Stimulated activated naive CD8-positive, alpha-beta T cell treated with anti-CD3 and anti-CD28 coated beads, Interleukin-15, amount 100 ng/mL, for 72 hours (primary cell): ENCODE data around the gene RIMBP2.
"Not testable (repeated sequence)": the region's sequence is repeated elsewhere in the genome, so short reads cannot be mapped to it uniquely, and the experiment has no call there.

ENCODE experiments used
- ATAC-seq: fragments of 150-1000 bp; cut with Tn5 transposase; 2 replicates; pipeline ENCODE4 v1.10.0; 2021; ENCODE audit warnings: mild to moderate bottlenecking, moderate library complexity
- DNase-seq, 2 donors: peaks; one replicate each; pipeline ENCODE4 v3.0.0; 2021 to 2022
- H3K27ac Mint-ChIP-seq, 2 donors: one replicate each; pipeline ENCODE4 v1.8.0; 2022; ENCODE audit warnings: mild to moderate bottlenecking in 2 of 2, mixed read lengths in 2 of 2, moderate library complexity in 2 of 2
- H3K27me3 Mint-ChIP-seq: one replicate; pipeline ENCODE4 v1.8.0; 2022; ENCODE audit warnings: mixed read lengths
- H3K4me1 Mint-ChIP-seq: one replicate; pipeline ENCODE4 v1.8.0; 2022; ENCODE audit warnings: mild to moderate bottlenecking, mixed read lengths
- H3K4me3 Mint-ChIP-seq, 2 donors: one replicate each; pipeline ENCODE4 v1.8.0; 2022; ENCODE audit warnings: mild to moderate bottlenecking in 2 of 2, mixed read lengths in 2 of 2, moderate library complexity in 1 of 2
- H3K9me3 Mint-ChIP-seq, 2 donors: one replicate each; pipeline ENCODE4 v1.8.0; 2022; ENCODE audit warnings: mixed read lengths in 2 of 2

The RIMBP2 gene

DNA sequence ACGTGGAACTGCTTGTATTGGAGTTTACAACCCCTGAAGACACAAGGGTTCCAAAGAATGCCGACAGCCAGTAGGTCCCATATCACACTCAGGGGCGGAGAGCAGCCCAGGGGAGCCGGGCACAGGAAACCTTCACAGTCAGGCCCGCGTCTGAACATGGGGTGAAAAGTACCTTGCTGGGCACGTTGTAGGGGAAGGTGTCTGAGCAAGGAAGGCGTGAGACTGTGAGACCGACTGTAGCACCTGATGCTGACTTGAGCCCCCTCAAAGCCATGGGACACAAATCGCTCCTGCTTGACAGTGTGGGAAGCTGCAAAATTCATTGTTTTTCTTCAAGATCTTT is 14.7 kb downstream of the RIMBP2 start:
- no peak for ATAC-seq
- no peaks in the 10 kb centered on the region for H3K4me1 Mint-ChIP-seq

DNA sequence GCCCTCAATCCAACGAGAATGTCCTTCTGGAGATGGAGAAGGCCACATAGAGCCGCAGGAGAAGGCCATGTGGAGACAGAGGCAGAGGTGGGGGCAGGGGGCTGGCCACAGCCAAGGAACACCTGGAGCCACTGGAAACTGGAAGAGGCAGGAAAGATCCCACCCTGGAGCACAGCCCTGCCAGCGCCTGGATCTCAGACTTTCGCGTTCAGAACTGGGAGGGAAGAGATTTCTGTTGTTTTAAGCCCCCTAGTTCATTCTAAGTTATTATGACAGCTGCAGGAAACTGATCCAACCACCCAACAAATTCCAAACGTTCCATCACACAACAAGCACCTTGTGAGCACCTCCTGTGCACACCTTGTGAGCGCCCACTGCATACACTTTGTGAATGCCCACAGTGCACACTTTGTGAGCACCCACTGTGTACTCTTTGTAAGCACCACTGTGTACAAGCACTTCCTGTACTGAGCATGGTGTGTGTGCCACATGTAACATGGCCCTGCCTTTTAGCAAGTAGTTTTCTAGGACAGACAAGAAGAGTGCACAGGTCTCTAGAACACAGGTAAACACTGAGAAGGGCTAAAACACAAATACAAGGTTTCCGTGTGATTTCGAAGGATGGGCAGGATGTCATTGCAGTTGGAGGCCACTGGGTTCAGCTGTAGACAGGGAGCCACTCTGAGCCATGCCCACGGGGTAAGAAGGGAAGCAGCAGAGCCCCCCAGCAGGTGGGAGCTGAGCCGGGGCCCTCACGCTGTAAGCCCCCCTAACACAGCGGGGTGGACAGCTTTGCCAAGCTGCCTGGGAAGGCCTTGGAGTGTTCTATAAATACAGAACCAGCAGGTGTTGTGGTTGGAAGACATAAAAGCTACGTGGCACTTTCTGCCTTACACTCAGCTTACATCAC is 15.4 kb downstream of the RIMBP2 start:
- ATAC-seq (no peak), DNase-seq (no peak)
- Mint-ChIP-seq H3K9me3 (no peaks in the 10 kb centered on the region), H3K27ac (no peak overlapping the region), H3K4me3 (no peak overlapping the region), H3K27me3 (peaks cover 28% of the 10 kb centered on the region), H3K4me1 (no peaks in the 10 kb centered on the region)

More for the DNA sequence above, 14.7 kb downstream of the RIMBP2 start:
- Mint-ChIP-seq H3K4me3 (no peak overlapping the region), H3K27me3 (peaks cover 25% of the 10 kb centered on the region), H3K27ac (no peak overlapping the region), H3K9me3 (no peaks in the 10 kb centered on the region)
- DNase-seq, result no peak

DNA sequence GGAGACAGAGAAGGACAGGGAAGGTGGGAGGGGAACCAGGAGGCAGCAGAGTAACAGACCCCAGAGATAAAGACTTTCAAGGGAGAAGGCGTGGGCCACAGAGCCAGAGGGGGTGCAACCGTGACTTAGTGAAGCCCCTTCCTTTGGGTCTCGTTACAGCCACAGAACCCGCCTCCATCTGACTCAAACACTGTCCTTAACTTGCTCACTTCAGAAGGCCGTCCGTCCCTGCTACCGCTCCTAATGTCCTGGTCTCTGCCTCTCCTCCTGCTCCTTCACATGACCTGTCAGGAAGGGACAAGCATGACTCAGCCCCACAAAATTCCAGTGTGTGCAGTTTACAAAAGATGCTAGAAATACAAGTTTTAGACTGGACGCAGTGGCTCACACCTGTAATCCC is 18.0 kb downstream of the RIMBP2 start:
- no peak overlapping the region for H3K4me3 Mint-ChIP-seq
- H3K27me3 Mint-ChIP-seq, result peaks cover 28% of the 10 kb centered on the region
- DNase-seq (no peak), ATAC-seq (no peak)
- no peaks in the 10 kb centered on the region for H3K4me1 Mint-ChIP-seq
- no peak overlapping the region for H3K27ac Mint-ChIP-seq
- H3K9me3 Mint-ChIP-seq, result no peaks in the 10 kb centered on the region

DNA sequence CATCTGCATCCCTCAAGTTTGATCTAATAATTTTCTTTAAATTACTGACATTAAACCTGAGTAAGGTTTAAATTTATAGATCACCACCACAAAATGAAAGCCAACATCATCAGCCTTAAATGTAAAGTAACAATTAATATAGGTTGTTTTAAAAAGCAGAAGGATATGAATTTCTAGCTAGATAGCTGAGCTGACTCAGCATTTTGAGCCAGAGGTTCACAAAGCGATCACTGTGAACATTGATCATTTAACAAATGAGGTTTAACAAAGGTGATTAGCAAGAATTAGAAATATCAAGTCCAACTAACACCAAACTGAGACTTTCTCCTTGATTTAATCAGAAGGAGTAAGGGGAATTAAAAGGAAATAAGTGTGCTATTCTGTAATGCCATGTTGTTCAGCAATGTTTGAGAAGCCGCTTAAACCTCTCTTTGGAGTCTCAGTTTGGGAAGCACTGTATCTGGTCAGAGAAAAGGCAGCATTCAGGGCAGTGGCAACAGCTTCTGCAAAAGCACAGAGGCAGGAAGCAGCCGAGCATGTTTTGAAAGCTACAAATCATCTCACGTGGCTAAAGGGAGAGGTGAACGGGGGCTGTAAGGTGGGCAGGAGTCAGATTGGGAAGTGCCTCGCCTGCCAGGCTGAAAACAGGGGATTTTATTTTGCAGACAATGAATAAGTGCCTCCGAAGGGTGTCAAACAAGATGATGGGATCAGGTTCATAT is 19.6 kb downstream of the RIMBP2 start:
- no peaks in the 10 kb centered on the region for H3K4me1 Mint-ChIP-seq
- H3K4me3 Mint-ChIP-seq, result no peak overlapping the region
- H3K27me3 Mint-ChIP-seq, result peaks cover 28% of the 10 kb centered on the region
- no peak for ATAC-seq
- no peaks in the 10 kb centered on the region for H3K9me3 Mint-ChIP-seq
- peak overlapping the region in 1 of 2 donors; percentile 14 for H3K27ac Mint-ChIP-seq
- no peak for DNase-seq

DNA sequence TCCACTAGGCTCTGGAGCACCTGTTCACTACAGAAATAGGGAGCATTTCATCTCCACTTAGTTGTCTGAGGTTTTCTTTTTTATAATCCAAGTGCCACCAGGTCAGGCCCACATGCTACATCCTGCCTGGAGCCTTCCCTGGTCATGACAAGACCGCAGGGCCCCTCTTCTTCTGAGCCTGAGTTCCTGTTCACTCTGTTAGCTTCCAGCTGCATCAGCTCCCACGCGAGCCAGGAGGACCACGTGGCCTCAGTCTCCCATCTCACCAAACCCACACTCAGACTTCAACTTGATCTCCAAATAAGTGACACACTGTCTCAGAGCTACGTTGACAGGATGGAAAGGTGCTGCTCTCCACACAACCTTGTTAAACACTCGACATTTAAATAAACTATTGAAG is 21.0 kb downstream of the RIMBP2 start:
- Mint-ChIP-seq H3K4me3 (no peak overlapping the region), H3K4me1 (no peaks in the 10 kb centered on the region), H3K9me3 (no peaks in the 10 kb centered on the region), H3K27ac (no peak overlapping the region), H3K27me3 (peaks cover 28% of the 10 kb centered on the region)
- DNase-seq (no peak), ATAC-seq (no peak)

DNA sequence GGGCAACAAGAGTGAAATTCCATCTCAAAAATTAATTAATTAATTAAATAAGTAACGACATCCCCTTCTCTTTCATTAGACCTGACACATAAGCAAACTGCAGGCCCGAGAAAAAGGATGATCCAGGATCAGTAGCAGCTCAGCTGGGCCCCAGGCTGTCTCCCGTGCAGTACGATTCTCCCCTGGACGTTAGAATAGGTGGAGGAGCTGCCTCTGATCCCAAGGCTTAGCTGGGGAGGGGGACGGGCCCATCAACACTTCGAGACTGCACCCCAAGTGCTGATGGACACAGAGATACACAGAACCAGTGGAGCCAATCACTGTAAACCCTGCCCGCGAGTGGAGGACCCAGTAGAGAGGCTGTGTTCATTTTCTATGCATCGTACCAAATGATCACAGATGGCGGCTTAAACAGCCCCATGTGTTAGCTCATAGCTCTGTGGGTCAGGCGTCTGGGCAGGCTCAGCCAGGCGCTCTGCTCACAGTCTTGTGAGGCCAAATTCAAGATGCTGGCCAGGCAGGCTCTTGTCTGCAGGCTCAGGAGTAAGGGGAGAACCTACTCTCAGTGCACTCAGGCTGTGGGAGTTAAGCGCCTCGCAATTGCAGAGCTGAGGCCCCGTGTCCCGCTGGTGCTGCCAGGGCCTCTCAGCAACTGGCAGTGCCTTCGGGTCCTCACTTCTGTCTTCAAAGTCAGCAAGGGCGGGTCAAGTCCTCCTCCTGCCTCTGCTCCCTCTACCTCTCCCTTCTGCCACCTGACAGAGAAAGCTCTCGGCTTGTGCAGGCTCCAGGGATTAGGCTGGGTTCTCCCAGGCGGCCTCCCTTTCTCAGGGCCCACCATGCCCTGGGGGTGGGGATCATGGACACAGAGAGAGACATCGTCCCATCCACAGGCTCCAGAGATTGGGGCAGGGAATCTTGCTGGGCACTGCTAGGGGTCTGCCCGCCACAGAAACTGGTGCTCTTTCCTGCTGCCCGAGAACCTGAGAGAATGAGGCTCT is 26.4 kb downstream of the RIMBP2 start:
- Mint-ChIP-seq H3K4me1 (no peaks in the 10 kb centered on the region), H3K9me3 (no peaks in the 10 kb centered on the region), H3K4me3 (no peak overlapping the region), H3K27ac (no peak overlapping the region), H3K27me3 (peaks cover 39% of the 10 kb centered on the region)
- DNase-seq (no peak), ATAC-seq (no peak)

DNA sequence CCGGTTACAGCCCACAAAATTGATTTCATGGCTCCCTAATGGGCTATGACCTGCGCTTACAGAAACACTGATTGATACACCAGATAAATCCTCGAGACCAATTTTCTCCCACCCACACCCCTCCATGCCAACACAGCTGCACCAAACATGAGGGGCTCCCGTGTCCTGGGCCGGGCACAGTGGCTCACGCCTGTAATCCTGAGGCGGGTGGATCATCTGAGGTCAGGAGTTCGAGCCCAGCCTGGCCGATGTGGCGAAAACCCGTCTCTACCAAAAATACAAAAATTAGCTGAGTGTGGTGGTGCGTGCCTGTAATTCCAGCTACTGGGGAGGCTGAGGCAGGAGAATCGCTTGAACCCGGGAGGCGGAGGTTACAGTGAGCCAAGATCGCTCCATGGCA is 27.1 kb downstream of the RIMBP2 start:
- not testable (repeated sequence) for H3K9me3 Mint-ChIP-seq, DNase-seq, ATAC-seq, H3K27ac Mint-ChIP-seq, H3K4me3 Mint-ChIP-seq, H3K4me1 Mint-ChIP-seq
- H3K27me3 Mint-ChIP-seq, result peaks cover 41% of the 10 kb centered on the region

DNA sequence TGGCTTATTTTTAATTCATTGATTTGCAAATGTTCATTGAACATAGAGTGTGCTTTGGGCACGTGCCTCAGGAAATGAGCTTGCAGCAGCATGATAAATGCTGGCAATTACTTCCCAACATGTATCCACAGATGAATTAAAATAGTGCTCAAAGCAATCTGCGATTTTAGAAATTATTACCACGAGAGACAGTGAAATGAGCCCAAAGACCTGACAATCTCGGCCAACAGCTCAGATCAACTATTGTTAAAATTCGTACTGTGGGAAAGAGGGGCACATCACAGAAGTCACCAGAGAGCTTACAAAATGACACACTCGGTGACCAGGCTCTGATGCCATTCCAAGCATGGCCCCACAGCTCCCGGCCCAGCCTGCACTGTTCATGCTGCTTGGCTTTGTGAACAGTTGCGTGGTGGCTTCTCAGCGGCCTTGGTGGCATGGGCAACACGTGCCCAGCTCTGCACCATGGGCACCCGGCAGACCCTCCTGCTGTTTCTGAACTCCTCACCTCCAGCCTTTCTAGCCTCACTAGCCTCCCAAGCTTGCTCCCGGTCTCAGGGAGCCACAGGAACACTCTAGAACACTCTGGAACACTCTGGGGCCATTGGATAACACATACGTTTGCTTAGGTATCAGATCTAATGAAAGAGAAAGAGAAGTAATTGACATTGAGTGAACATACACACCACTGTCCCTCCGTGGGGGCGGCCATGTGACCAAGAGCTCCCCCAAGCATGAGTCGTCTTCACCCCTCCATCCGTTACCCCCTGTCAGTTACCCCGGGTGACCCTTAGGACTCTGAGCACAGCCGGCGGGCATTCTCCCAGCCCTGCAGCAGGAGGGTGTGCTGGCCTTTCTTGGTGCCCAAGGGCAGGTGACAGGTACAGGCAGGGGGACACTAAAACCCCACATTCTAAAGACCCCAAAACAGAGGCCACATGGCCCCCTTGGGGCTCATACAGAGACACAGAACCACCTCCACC is 28.0 kb downstream of the RIMBP2 start:
- H3K4me3 Mint-ChIP-seq, result no peak overlapping the region
- no peaks in the 10 kb centered on the region for H3K9me3 Mint-ChIP-seq
- no peak overlapping the region for H3K27ac Mint-ChIP-seq
- H3K4me1 Mint-ChIP-seq, result no peaks in the 10 kb centered on the region
- H3K27me3 Mint-ChIP-seq, result peaks cover 44% of the 10 kb centered on the region
- DNase-seq, result no peak
- no peak for ATAC-seq

DNA sequence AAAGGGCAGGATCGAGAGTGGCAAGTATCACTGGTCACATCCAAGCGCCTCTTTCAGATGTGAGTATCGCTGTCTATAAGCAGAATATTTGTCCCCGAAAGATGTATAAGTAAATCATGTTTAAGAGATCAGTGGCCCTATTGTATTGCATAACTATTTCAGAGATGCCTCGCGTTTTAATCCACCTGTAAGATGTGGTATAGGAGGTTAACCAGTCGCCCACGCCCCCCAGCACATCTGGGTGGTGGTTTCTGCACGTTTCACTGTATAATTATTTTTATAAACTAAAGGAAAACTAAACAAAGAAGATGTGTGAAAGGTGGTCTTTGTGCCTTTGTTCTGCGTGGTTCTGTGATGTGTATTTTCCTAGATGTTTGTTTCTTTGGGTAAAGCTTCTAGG is 28.9 kb downstream of the RIMBP2 start:
- no peaks in the 10 kb centered on the region for H3K4me1 Mint-ChIP-seq
- H3K27ac Mint-ChIP-seq, result no peak overlapping the region
- H3K4me3 Mint-ChIP-seq, result no peak overlapping the region
- DNase-seq (no peak), ATAC-seq (no peak)
- peaks cover 53% of the 10 kb centered on the region for H3K27me3 Mint-ChIP-seq
- H3K9me3 Mint-ChIP-seq, result no peaks in the 10 kb centered on the region

DNA sequence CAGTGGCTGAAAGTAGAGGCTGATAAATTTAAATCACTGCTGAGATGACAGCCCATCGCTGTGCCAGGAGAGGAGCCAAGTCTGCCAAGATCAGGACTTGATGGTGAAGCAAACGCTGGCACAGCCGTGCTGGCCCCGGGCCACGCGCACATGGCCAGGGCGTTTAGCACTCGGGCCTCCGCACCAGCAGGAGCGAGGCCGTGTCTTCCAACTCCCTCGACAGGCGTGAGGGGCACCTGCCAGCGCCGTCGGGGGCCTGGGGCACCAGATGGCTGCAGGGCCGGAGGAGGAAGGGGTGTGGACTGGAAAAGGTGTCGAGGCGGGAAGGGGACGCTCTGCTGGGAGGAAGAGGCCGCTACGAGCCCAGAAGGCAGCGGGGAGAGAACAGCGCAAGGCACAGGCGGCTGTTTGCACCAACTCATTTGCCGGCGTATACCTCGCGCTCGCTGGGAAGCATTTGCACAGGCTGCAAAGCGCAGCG is 29.5 kb downstream of the RIMBP2 start:
- ATAC-seq (no peak), DNase-seq (no peak)
- no peak overlapping the region for H3K4me3 Mint-ChIP-seq
- peak overlapping the region in 1 of 2 donors; percentile 81 for H3K27ac Mint-ChIP-seq
- H3K4me1 Mint-ChIP-seq, result no peaks in the 10 kb centered on the region
- peaks cover 55% of the 10 kb centered on the region for H3K27me3 Mint-ChIP-seq
- H3K9me3 Mint-ChIP-seq, result no peaks in the 10 kb centered on the region

DNA sequence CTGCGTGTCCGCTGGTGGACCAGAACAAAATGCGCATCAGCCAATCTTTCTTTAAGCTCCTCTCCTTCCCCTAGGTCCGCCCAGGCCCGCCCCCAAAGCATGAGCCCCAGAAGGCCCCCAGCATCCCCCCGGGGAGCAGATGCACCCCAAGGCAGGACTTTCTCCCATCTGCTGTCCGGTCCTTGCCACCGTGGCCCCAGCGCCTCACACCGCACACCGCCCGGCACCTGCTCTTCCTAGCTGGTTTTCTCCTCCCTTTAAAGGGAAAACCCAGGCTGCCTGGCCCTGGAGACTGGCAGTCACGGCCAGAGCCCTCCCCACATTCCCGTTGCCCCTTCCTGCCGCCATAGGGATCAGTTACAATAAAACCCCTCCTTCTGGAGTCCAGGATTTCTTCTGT is 30.2 kb downstream of the RIMBP2 start:
- H3K27ac Mint-ChIP-seq, result peak overlapping the region in 1 of 2 donors; percentile 81
- no peaks in the 10 kb centered on the region for H3K4me1 Mint-ChIP-seq
- DNase-seq (no peak), ATAC-seq (no peak)
- no peak overlapping the region for H3K4me3 Mint-ChIP-seq
- H3K9me3 Mint-ChIP-seq, result no peaks in the 10 kb centered on the region
- peaks cover 55% of the 10 kb centered on the region for H3K27me3 Mint-ChIP-seq

DNA sequence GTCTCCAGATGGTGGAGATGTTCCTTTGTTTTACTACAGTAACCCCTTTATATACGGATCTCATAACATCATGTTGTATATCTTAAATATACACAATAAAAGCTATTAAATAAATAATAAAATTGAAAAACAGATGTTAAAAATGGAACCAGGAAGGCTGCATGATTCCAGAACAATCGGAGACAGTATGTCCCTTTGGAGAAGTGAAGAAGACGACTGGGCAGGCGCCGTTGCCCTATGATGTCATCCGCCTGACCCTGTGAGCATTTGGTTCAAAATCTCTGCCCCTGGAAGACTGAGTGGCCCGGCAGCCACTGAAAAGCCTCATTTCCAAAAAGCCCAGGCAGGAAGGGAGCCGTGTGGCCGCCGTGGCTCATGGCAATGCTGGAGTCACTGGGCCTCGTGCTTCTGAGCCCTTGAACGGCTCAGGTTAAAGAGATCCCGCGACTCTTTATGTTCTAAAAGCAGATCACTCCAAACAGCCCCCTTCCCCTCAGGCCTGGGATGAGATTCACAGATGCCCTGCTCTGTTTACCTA is 30.8 kb downstream of the RIMBP2 start:
- DNase-seq (no peak), ATAC-seq (no peak)
- Mint-ChIP-seq H3K4me1 (no peaks in the 10 kb centered on the region), H3K27ac (no peak overlapping the region), H3K9me3 (no peaks in the 10 kb centered on the region), H3K4me3 (no peak overlapping the region), H3K27me3 (peaks cover 55% of the 10 kb centered on the region)

DNA sequence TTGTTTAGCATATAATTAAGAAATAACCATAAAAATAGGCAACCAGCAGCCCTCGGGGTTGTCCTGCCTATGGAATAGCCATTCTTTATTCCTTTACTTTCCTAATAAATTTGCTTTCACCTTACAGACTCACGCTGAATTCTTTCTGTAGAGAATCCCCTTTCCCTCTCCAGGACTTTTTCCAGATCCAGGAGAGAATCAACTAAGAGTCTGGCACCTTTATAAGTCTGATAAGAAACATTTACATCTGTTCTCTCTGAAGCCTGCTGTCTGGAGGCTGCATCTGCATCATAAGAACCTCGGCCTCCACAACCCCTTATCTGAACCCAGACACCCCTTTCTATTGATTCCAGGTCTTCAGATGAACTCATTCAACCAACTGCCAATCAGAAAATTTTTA is 32.3 kb downstream of the RIMBP2 start:
- ATAC-seq, result no peak
- Mint-ChIP-seq H3K4me1 (no peaks in the 10 kb centered on the region), H3K27me3 (peaks cover 52% of the 10 kb centered on the region), H3K4me3 (no peak overlapping the region), H3K27ac (no peak overlapping the region), H3K9me3 (no peaks in the 10 kb centered on the region)
- DNase-seq, result no peak

DNA sequence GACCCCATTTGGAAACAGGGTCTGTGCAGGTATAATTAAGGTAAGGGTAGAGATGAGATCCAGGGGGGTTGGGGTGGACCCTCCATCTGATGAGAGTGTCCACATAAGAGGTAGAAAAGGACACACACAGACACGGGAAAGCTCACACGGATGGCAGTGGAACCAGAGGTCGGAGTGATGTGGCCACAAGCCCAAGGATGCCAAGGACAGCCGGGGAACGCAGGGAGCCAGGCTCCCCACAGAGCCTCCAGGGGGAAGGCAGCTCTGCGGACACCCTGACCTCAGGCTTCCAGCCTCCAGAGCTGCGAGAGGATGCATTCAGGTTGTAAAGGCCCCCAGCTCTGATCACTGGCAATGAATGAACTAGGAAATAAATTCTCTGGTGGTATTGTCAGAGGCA is 33.0 kb downstream of the RIMBP2 start:
- Mint-ChIP-seq H3K9me3 (no peaks in the 10 kb centered on the region), H3K4me1 (no peaks in the 10 kb centered on the region), H3K4me3 (no peak overlapping the region), H3K27me3 (peaks cover 44% of the 10 kb centered on the region), H3K27ac (no peak overlapping the region)
- no peak for DNase-seq
- no peak for ATAC-seq
